Activated gamma-delta T cell treated with anti-CD3 and anti-CD28 coated beads, Interleukin-2, amount 50 U/mL, for 16 hours (primary cell): Measurements from ENCODE around the gene HIF3A.

Source experiments
- DNase-seq: peaks from one replicate; pipeline ENCODE4 v3.0.0-alpha.2; 2020; ENCODE audit warnings: low read depth

The HIF3A gene

DNA sequence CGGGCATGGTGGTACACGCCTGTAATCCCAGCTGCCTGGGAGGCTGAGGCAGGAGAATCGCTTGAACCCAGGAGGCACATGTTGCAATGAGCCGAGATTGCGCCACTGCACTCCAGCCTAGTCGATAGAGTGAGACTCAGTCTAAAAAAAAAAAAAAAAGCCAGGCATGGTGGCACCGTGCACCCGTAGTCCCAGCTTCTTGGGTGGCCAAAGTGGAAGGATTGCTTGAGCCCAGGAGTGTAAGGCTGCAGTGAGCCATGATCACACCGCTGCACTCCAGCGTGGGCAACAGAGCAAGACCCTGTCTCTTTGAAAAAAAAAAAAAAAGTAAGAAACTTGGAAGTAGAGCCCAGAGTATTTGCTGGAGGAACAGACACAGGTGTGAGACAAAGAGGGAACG is 88.8 kb downstream of the HIF3A start:
- DNase-seq: no peak

DNA sequence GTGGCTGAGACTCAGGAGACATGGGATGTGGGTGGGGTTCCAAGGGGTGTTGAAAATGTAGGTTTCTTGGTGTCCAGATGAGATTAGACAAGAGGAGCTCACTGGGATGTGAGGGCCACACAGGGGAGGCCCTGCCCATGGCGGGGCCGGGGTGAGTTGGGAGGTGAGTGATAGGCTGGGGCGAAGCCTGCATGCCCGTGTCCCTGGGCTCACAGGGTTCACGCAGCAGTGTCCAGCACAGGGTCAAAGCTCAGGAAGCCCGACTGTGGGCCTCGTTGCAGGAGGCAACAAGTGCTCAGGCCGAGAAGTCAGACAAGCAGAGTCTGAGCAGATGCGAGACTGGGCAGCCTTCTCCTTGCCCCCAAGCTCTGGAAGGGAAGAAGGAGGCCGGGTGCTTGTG is 89.3 kb downstream of the HIF3A start:
- DNase-seq: no peak

DNA sequence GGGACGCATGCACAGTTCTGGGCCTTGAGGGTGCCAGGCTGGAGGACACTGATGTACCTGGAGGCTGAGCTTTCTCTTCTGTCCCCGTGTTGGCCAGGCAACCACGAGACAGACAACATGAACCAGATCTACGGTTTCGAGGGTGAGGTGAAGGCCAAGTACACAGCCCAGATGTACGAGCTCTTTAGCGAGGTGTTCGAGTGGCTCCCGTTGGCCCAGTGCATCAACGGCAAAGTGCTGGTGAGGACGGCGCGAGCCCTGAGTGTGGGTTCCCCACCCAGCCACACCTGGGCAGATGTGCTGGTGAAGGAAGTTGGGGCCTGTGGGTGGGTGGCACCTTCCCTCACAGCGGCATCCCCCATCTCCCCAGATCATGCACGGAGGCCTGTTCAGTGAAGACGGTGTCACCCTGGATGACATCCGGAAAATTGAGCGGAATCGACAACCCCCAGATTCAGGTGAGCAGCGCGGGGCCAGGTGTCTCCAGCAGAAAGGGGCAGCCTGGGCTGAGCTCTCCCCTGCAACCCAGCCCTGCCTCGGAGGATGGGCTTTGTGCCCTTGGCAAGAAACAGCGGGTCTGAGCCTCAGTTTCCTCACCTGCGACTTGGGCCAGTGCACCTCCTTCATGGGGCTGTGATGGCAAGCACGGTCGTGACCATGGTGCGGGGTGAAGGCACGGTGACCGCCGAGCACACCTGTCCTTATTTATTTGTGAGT is 90.3 kb downstream of the HIF3A start:
- no peak for DNase-seq

DNA sequence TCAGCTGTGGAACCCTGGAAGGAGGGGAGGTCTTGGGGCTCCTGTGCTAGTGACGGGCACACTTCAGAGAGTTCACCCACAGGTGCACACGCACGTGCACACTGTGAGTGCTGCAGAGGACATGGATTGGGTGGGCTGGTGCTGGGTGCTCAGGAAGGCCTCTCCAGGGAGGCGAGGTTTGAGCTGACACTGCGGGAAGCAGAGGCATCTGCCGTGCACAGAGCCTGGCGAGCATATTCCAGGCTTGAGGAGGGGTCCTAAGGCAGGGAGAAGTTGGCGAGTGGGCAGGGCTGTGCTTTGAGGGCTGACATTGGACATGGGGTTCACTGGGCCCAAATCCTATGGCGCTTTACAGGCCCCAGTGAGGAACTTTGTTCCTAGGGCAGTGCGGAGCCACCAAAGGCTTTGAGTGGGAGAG is 90.9 kb downstream of the HIF3A start:
- no peak for DNase-seq

DNA sequence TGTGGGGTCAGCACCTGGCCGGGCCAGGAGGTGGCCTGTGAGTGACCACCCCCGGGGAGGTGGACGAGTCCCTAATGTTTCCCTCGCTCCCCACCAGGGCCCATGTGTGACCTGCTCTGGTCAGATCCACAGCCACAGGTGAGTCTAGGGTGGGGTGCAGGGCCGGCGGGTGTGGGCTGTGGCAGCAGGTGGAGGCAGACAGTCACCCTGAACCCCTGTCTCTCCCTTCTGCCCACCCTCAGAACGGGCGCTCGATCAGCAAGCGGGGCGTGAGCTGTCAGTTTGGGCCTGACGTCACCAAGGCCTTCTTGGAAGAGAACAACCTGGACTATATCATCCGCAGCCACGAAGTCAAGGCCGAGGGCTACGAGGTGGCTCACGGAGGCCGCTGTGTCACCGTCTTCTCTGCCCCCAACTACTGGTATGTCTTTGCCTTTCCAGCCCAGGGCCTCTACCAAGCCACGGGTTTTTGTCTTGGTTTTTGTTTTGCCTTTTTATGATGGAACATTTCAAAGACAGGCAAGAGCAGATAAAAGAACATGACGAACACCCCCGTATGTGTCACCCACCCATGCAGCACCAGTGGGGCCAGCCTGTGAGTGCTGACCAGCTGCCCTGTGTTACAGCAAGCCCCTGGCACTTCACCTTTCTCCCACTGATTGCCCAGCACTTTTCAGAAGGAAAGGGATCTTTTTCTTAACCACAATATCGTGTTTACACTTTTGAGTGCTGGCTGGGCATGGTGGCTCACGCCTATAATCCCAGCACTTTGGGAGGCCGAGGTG is 91.7 kb downstream of the HIF3A start:
- DNase-seq: no peak

DNA sequence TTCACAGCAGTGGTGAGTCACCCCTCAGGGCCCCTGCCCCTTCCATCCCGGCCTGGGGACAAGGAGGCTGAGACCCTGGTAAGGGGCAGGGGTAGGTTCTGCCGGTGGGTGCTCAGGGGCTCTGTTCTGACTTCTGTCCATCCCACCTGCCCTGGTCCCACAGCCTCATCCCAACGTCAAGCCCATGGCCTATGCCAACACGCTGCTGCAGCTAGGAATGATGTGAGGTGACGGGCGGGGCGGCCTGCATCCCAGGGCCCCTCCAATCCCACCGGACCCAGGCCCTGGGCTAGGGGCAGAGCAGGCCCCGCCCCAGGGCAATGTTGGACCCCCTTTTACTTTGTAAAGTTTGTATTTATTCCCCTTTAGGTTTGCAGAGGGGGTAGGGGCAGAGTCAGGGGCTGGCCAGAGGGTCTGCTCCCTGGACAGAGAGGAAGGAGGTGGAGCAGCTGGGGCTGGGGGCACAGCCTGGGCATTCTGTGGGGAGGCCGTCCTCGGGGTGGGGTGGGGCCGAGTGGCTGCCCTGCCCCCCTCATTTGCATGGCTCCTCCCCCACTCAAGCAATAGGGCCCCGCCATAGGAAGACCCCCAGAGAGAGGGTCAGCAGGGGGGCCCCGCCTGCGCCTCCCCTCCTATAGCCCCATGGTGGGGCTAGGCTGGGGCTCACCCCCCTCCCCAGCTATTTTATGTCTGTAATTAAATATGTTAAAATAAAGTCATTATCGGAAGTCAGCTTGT is 93.4 kb downstream of the HIF3A start:
- no peak for DNase-seq

DNA sequence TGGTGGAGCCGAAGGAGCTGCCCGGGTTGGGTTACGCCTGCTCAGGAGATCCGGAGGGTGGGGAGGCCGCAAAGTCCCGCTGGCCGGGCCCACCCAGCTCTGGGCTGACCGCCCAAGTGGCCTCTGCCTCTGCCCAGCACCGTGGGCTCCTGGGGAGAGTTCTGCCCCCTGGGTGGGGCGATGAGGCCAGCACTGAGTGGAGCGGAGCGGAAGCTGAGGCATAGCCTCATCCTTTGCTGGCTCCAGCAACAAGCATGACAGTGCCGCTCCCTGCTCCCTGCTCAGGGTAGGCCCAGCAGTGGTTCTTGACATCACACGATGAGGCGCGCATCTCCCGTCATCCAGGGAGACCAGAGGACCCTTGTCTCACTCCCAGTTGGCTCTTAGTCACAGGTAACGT is 94.0 kb downstream of the HIF3A start:
- no peak for DNase-seq

DNA sequence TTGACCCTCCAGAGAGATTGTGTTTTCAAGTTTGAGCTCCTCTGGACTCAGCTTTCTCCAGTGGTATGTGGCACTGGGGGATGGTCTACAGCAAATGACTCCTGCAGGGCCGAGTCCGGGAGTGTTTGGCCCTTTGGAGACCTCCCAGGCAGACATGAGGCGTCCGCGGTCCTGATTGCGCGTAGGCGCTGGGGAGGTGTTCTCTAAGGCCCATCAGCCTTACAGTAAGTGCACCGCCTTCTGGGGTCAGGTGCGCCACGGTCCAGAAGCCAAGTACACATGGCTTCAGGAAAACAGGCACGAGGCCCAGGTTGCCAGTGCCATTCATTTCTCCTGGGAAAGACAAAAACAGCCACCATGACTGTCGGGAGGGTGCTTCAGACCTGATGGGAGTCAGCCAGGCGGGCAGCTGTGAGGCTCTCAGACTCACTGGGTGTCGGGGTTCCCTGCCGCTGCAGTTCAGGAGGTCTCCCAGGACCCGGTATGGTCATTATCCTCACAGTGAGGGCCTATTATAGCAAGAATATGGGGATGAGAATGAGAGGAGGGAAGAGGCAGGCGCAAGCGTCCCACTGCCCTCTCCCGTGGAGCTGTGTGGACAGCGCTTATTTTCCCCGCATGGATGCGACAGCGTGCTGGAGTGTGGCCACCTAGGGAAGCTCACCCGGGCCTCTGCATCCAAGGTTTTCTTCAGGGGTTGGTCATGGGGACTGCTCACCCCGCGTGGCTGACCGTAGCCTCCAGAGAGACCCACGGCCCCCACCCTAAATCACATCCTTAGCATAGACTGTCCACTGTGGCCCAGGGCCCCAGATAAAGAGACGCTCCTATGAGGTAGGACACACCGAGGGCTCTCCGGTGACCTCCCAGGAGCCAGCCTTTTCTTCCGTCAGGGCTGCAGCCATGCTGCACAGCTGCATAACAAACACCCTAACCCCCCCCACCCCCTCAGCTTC is 94.7 kb downstream of the HIF3A start:
- no peak for DNase-seq

DNA sequence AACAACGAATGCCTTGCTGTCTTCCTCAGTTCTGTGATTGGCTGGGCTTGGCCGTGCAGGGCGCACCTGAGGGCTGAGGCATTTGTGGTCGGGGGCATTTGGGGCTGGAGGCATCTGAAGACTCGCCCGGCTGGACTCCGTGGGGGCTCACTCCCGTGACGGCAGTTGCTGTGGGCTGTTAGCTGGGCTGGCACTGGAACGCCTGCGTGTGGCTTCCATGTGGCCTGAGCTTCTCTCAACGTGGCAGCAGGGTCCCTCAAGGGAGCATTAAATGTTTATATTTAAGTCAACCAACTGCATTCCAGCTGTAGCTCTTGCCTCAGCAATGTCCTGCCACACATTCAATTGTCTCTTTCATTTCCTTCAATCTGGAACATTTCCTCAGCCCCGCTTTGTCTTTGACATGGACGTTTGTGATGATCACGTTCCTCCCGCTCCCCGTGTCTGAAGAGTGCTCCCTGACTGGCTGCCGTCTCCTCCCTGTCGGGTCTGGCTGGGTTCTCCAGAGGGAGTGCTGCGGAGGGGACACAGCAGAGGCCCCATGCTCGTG is 95.5 kb downstream of the HIF3A start:
- DNase-seq: no peak

DNA sequence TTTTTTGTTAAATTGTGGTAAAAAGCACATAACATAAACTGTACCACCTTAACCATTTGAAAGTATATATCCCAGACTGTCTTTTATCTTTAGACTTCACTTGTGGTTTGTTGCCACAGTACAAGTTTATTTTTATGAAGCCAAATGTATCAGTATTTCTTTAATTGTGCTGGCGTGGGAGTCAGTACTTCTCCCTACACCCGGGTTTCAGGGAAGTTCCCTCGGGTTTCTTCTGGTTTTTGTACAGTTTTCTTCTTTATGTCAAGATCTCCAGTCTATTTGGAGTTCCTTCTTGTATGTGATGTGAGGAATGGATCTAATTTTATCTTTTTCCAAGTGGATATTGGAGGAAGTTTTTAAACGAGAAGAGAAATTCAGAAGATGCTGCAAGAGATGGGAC is 96.0 kb downstream of the HIF3A start:
- DNase-seq: no peak
